HEK293T (cell line): ENCODE results near the gene ITFG1.

Source experiments
- CTCF ChIA-PET: fragments of 350-600 bp; formaldehyde crosslinking; extraction: SDS; loops from one replicate; lab custom pipeline; 2021; ENCODE audit warnings: antibody characterized with exemption, inconsistent platforms; lab: Yijun Ruan, JAX
- POLR2A ChIA-PET: fragments of 350-600 bp; formaldehyde crosslinking; extraction: SDS; loops from one replicate; lab custom pipeline; 2020; ENCODE audit warnings: antibody characterized with exemption, inconsistent platforms; lab: Yijun Ruan, JAX
- DNase-seq: peaks from one replicate; pipeline ENCODE4 v3.0.0; 2012; ENCODE audit warnings: mixed read lengths; ENCODE audit errors: extremely low spot score
- ARNT ChIP-seq: fragments of 450-650 bp; IDR thresholded peaks from 2 replicates; pipeline ENCODE4 v1.6.1; 2017; ENCODE audit warnings: mild to moderate bottlenecking
- BHLHE40 ChIP-seq: fragments of 450-650 bp; IDR thresholded peaks from 2 replicates; pipeline ENCODE4 v1.6.1; 2016; ENCODE audit warnings: mild to moderate bottlenecking, moderate library complexity, borderline replicate concordance
- CTBP1 ChIP-seq: fragments of 450-650 bp; IDR thresholded peaks from 2 replicates; pipeline ENCODE4 v1.6.1; 2016; ENCODE audit warnings: borderline replicate concordance
- ELF4 ChIP-seq: fragments of 450-650 bp; IDR thresholded peaks from 2 replicates; pipeline ENCODE4 v1.6.1; 2017; ENCODE audit warnings: antibody characterized with exemption
- FOXA1 ChIP-seq: fragments of 450-650 bp; IDR thresholded peaks from 2 replicates; pipeline ENCODE4 v1.6.1; 2016; ENCODE audit warnings: mild to moderate bottlenecking
- FOXK2 ChIP-seq: fragments of 450-650 bp; IDR thresholded peaks from 2 replicates; pipeline ENCODE4 v1.6.1; 2016; ENCODE audit warnings: mild to moderate bottlenecking
- FOXM1 ChIP-seq: fragments of 450-650 bp; IDR thresholded peaks from 2 replicates; pipeline ENCODE4 v1.6.1; 2017; ENCODE audit warnings: mild to moderate bottlenecking, borderline replicate concordance
- HDGF ChIP-seq: fragments of 450-650 bp; IDR thresholded peaks from 2 replicates; pipeline ENCODE4 v1.6.1; 2017; ENCODE audit warnings: antibody characterized with exemption, borderline replicate concordance
- L3MBTL2 ChIP-seq: fragments of 450-650 bp; conservative IDR thresholded peaks from 2 replicates; pipeline ENCODE4 v1.6.1; 2016; ENCODE audit warnings: mild to moderate bottlenecking
- LEF1 ChIP-seq: fragments of 450-650 bp; IDR thresholded peaks from 2 replicates; pipeline ENCODE4 v1.6.1; 2017; ENCODE audit warnings: mild to moderate bottlenecking, borderline replicate concordance
- NFRKB ChIP-seq: fragments of 450-650 bp; IDR thresholded peaks from 2 replicates; pipeline ENCODE4 v1.6.1; 2016; ENCODE audit warnings: mild to moderate bottlenecking, moderate library complexity
- SP1 ChIP-seq: fragments of 450-650 bp; IDR thresholded peaks from 2 replicates; pipeline ENCODE4 v1.6.1; 2017
- SUZ12 ChIP-seq: fragments of 450-650 bp; IDR thresholded peaks from 2 replicates; pipeline ENCODE4 v1.6.1; 2016; ENCODE audit warnings: mild to moderate bottlenecking
- TARDBP ChIP-seq: fragments of 450-650 bp; IDR thresholded peaks from 2 replicates; pipeline ENCODE4 v1.6.1; 2016
- ZNF384 ChIP-seq: fragments of 450-650 bp; IDR thresholded peaks from 2 replicates; pipeline ENCODE4 v1.6.1; 2016
- TF ChIP-seq, protein P1 (sequence below): fragments of 450-650 bp; IDR thresholded peaks from 2 replicates; pipeline ENCODE4 v1.6.1; 2016

Gene ITFG1

DNA sequence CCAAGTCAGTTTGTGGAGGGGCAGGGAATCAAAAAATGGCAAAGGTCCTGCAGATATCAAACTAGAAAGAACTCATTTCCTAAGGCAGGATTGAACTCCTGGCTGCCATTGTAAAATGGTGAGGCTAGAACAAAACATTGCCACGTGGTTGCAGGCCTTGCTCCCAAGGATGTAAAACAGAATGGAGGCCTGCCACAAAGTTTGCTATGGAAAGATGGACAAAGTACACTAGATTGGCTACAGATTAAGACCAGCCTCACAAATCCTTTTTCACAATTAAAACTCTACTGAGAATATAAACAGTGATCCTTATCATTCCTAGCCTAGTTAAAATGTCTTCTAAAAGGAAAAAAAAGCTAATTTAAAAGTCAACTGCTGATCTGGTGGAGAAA lies 31.2 kb upstream of the ITFG1 start:
- CTCF ChIA-PET: no interaction called here
- DNase-seq: no peak
- TF ChIP-seq LEF1: no peak
- TF ChIP-seq ARNT: no peak
- no peak for TF ChIP-seq FOXM1
- no peak for TF ChIP-seq BHLHE40
- no peak for TF ChIP-seq NFRKB
- TF ChIP-seq ZNF384: no peak
- no peak for TF ChIP-seq SUZ12
- TF ChIP-seq, protein P1, sequence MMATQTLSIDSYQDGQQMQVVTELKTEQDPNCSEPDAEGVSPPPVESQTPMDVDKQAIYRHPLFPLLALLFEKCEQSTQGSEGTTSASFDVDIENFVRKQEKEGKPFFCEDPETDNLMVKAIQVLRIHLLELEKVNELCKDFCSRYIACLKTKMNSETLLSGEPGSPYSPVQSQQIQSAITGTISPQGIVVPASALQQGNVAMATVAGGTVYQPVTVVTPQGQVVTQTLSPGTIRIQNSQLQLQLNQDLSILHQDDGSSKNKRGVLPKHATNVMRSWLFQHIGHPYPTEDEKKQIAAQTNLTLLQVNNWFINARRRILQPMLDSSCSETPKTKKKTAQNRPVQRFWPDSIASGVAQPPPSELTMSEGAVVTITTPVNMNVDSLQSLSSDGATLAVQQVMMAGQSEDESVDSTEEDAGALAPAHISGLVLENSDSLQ: no peak
- TF ChIP-seq HDGF: no peak
- TF ChIP-seq FOXK2: no peak
- no peak for TF ChIP-seq TARDBP
- TF ChIP-seq SP1: no peak
- TF ChIP-seq CTBP1: no peak
- TF ChIP-seq FOXA1: no peak
- POLR2A ChIA-PET: interaction anchor here (0.8 kb wide), 1 partner anchor 31 kb away, joined by 3 read pairs; the partner anchor contains the start of genes ITFG1 and PHKB

DNA sequence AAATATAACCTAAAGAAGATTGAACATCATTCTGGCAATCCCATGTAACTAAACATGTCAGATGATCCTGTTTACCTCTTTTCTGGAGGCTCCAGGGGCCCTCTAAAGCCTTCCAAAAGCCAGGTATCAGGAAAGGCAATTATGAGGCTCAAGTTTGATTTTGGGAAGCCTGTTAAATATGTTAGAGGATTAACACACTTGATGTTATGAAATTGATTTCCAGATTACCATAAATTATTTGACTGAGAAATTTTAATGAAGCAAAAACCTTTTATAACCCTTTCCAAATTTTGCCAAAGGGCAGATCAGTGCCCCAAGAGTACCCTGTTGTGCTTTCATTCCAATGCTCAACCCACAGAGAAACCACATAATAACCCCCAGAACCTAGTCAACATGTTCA lies 29.6 kb upstream of the ITFG1 start:
- ChIA-PET POLR2A (no interaction called here), CTCF (no interaction called here)
- no peak for TF ChIP-seq CTBP1
- TF ChIP-seq SP1: no peak
- no peak for TF ChIP-seq ARNT
- no peak for TF ChIP-seq LEF1
- no peak for TF ChIP-seq BHLHE40
- DNase-seq: no peak

DNA sequence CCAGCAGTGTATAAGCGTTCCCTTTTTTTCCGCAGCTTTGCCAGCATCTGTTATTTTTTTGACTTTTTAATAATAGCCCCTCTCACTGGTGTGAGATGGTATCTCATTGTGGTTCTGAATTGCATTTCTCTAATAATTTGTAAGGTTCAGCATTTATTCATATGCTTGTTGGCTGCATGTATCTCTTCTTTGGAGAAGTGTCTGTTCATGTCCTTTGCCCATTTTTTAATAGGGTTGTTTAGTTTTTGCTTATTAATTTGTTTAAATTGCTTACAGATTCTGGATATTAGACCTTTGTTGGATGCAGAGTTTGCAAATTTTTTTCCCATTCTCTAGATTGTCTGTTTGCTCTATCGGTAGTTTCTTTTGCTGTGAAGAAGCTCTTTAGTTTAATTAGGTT lies 27.2 kb upstream of the ITFG1 start:
- CTCF ChIA-PET: no interaction called here
- DNase-seq: no peak
- TF ChIP-seq TARDBP: no peak
- TF ChIP-seq, protein P1: no peak
- no peak for TF ChIP-seq FOXA1
- TF ChIP-seq SUZ12: no peak
- no peak for TF ChIP-seq LEF1
- no peak for TF ChIP-seq CTBP1
- POLR2A ChIA-PET: no interaction called here

DNA sequence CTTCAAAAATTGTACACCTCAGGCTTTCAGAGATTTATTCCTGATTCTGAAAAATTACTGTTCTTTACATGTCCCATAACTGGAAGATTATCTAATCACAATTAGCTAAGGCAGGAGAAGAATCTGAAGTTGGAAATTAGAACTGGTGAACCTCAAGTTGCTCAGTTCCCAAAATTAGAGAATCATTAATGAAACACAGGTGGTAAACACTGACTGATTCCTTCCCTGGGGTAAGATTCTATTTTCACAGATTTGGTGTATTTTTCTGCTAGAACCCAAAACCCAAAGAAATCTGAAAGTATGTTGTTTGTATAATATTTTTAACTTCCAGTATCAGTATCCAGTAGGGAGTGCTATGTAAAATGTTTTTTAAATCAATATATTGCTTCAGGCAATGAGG lies 26.0 kb upstream of the ITFG1 start:
- ChIA-PET CTCF (no interaction called here), POLR2A (no interaction called here)
- DNase-seq: no peak
- no peak for TF ChIP-seq FOXM1
- no peak for TF ChIP-seq HDGF
- no peak for TF ChIP-seq LEF1
- no peak for TF ChIP-seq ZNF384
- no peak for TF ChIP-seq TARDBP
- TF ChIP-seq L3MBTL2: no peak
- no peak for TF ChIP-seq SUZ12
- TF ChIP-seq FOXK2: no peak

DNA sequence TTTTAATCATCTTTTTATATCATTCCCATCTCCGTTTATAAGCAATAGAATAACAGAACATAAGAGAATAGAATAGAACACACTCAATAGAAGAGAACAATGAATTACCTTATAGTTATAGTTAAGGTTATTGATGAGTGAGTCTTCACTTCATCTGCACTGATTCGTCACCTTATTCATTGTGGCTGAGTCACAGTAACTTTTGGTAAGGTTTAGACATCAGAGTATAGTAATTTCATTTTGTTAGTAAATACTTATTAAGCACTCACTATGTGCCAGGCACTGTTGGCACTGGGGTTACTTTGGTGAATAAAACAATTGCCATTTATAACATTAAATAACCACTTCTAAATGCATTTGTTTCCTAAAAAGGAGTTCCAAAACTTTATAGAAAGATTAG lies 22.8 kb upstream of the ITFG1 start:
- TF ChIP-seq, protein P1: no peak
- TF ChIP-seq LEF1 (no peak), FOXM1 (no peak), SP1 (no peak), CTBP1 (no peak), ARNT (no peak), ZNF384 (no peak), L3MBTL2 (no peak), NFRKB (no peak), HDGF (no peak), SUZ12 (no peak), ELF4 (no peak), FOXA1 (no peak), BHLHE40 (no peak), FOXK2 (no peak), TARDBP (no peak)
- no peak for DNase-seq
- ChIA-PET POLR2A (no interaction called here), CTCF (no interaction called here)

DNA sequence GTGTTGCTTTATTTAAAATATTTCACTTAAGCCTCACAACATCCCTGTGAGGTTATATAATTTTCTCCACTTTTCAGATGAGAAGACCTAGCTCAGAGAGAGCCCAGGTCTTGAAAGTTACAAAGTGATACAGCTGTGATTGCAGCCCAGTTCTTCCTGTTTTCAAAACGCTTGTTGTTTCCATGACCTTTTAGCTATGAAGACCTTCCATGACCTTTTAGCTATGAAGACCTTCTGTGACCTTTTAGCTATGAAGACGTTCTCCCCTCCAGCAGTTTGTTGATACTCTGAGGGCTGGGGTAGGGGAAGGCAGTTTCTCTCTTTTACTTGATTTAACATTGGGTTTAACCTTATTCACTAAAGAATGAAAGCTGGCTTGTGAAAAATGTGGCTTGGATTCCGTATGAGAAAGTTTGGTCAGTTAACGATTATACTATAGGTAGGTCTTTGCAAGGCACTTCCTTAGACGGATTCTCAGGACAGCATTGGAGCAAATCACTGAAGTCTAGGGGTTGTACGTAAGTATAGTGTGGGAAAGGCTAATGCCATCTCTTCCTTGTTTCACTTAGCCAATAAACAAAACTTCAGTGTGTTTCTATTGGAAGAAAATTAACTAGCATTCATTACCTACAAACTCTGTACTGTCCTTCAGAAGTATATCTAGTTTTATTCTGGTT lies 21.0 kb upstream of the ITFG1 start:
- no peak for DNase-seq
- ChIA-PET POLR2A (no interaction called here), CTCF (interaction anchor here (0.9 kb wide), 1 partner anchor 60 kb away, joined by 4 read pairs; no protein-coding TSS in a partner anchor)
- TF ChIP-seq ARNT (no peak), ZNF384 (no peak), SP1 (no peak), NFRKB (no peak), LEF1 (no peak), FOXA1 (no peak), FOXM1 (no peak), CTBP1 (no peak)

DNA sequence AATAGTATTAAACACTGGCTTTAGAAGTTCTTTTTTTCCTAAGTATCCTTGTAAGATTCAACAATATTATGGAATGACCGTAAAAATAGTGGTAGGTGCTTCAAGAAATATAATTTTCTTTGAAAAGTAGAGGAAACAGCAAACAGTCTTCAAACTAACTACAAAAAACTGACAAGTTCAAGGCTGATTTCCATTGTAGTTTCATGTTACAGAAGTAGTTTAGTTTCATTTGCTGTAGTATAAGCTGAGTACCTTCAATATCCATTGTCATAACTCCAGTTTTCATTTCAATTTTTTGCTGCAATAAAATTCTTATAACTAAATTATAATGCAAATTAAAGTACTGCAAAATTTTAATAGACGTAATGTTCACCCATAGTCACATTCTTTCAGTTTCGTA lies 19.5 kb upstream of the ITFG1 start:
- CTCF ChIA-PET: no interaction called here
- no peak for TF ChIP-seq BHLHE40
- TF ChIP-seq SUZ12: no peak
- TF ChIP-seq ARNT: no peak
- TF ChIP-seq, protein P1: no peak
- no peak for TF ChIP-seq L3MBTL2
- TF ChIP-seq SP1: no peak
- no peak for TF ChIP-seq LEF1
- TF ChIP-seq ELF4: no peak
- TF ChIP-seq HDGF: no peak
- no peak for TF ChIP-seq FOXM1
- no peak for TF ChIP-seq NFRKB
- TF ChIP-seq ZNF384: no peak
- TF ChIP-seq FOXK2: no peak
- no peak for TF ChIP-seq TARDBP
- TF ChIP-seq CTBP1: no peak
- no peak for TF ChIP-seq FOXA1
- POLR2A ChIA-PET: no interaction called here
- no peak for DNase-seq
